ENCODE data around the gene GAS7.

The GAS7 gene

DNA sequence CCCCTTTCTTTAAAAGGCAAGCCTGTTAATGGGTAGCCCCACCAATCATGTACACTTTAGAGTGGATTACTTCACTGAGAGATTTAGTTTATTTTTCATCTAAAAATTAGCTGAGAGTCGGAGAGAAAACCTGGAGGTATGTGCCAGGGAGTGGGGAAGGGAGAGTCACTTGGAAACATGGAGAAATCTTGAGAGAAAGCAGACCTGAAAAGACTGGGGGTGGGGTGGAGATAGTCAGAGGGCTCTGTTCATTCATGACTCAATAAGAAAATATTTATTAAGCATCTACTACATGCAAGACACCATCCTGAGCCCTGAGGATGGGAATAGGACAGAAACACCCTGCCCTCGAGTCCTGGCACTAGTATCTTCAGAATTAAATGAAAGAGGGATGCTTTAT lies 265.9 kb downstream of the GAS7 start:
- no peak for DNase-seq

DNA sequence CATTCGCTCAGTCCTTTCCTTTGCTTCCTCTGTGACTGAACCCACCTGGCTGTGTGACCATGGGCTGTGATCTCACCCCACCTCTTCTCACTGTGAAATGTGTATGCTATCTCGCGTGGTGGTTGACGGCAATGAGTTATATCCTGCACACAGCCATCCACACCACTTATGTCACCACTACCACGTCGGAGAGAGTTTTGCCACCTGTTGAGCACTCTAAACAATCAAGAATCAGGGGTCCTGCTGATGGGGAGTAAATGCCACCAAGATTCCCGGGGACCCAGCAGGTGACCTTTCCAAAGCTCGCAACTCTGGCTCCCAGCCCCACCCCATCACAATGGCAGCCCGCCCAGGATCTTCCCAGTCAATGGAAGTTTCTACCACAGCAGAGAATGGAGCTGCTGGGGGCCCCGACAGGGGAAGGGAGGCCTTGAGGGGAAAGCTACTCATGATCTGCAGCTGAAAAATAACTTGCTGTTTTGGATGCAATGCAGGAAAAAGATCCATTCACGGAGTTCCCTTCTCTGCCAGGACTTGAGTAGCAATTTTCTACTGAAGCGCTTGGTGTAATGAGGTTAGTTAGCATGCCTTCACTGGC lies 267.2 kb downstream of the GAS7 start:
- DNase-seq: no peak

- DNase-seq: no peak
Observed at GRCh38 chr17:9929871-9930270, 268.5 kb downstream of the GAS7 start.

DNA sequence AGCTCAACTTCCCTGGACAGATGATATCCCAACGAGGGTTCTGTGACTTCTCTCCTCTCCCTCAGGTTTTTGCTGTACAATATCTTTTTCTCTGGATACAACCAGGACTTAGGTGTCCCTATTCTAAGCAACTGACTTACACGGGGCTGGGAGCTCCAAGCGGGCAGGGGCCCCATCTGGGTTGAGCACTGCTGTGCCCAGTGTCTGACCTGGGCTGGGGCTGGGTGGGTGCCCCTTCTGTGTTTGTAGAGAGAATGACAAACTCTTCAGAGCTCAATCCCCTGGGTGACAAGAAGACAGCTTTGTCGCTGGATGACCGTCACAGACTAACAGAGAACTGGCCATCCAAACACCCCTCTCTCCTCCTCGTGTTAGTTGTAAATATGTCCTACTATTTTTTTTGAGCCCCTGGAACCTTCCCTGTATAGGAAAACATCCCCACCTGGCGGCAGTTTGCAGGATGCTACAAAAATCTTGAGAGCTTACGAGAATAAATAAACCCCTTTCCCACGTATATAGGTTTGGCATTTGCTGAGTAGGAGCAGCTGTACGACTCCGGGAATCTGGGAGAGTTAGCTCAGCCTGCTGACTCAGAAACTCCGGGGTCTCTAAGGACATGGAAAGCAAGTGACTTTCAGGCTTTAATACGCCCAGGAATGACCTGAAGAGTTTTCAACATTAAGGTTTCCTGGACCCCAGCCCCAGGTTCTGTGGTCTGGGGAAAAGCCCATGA lies 269.6 kb downstream of the GAS7 start:
- DNase-seq: no peak

GRCh38 chr17:9926150-9926804 lies 272.1 kb downstream of the GAS7 start:
- DNase-seq: no peak

GRCh38 chr17:9925457-9925856 lies 272.9 kb downstream of the GAS7 start:
- no peak for DNase-seq

DNA sequence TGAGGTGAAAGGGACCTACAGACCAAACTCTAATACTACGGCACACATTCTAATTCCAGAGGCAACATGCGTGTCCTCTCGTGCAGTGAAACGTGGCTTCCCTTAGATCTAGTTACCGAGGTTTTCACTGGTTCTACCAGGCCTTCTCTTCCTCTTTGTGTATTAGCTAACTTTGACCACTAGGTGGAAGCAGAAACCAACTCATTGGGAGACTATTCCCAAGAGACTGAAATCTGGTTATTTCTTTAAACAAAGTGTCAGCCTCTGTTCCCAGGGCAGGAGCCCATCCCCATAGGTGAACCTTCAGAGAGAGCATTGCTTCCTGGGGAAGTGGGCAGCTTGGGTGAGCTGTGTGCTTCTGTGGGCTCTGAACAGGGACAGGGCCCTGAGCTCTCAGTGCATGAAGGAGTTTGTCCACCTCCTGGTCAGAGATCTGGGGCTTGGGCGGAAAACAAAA lies 273.6 kb downstream of the GAS7 start:
- DNase-seq: peak; percentile 56 to 85

DNA sequence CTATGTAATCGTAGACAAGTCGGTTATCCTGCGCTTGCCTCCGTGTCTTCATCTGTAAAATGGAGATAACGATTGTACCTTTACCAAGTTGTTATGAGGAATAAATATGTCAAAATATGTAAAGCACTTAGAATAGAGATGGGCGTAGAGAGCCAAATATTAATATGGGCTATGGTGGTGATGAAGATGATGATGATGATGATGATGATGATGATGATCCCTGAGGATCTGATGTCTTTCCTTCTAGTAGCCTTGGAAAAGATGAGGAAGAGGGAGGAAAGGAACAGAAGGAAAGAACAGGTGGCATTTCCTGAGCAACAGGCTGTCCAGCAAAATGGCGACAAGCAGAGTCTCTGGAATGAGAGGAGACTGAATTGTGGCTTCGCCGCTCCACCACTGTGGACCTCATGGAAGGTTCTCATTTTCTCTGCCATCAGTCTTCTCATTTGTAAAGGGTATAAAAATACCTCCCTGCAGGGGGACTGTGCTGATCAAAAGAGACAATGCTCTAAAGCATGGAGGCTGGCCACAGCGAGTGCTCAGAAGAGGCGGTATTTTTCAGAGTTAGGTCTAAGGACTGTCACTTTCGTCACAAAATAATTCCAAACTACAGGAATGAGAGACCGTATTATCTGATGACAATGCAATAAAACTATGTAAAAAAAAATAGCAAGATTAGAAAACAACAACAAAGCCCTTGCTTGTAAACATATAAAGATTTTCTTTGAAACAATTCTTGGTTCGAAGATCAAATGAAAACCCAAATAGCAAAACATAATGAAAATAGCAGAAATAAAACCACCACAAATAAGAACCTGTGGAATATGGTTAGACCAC lies 276.2 kb downstream of the GAS7 start:
- no peak for DNase-seq

DNA sequence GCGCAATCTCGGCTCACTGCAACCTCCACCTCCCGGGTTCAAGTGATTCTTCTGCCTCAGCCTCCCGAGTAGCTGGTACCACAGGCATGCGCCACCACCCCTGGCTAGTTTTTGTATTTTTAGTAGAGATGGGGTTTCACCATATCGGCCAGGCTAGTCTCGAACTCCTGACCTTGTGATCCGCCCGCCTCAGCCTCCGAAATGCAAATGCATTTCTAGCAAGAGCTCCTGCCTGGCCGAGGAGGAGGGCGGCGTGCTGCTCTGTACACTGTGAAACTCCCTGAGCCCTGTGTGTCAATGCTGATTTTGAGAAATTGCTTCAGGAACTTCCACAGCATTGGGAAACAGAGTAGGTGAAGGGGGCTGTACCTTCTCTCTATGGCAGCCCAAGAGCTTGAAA lies 277.2 kb downstream of the GAS7 start:
- peak in 1 of 2 donors; percentile 17 for DNase-seq

DNA sequence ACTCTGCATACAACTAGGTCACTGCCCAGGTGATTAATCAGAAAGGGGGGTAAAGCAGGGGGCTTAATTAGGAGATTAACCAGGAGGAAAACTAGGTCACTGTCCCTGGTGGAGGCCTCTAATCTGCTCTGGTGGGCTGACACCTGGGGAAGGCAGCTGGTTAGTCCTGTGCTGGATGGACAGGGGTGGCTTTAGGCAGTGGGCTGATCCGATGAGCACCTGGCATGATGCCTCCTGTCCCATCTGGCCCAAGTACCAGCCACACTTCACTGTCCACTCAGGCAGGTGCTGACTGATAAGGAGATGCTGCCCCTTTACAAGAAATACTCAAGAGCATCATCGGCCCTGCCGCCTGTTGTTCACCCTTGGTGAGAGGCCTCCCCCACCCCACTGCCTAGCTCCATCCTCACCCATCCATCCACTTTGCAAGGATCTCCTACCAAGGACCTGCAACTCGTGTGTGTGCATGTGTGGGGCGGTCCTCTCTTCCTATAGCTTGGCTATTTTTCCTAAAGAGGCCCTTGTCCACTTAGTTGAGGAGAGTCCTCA lies 279.5 kb downstream of the GAS7 start:
- DNase-seq: no peak

GRCh38 chr17:9918352-9918751 lies 280.1 kb downstream of the GAS7 start:
- no peak for DNase-seq

DNA sequence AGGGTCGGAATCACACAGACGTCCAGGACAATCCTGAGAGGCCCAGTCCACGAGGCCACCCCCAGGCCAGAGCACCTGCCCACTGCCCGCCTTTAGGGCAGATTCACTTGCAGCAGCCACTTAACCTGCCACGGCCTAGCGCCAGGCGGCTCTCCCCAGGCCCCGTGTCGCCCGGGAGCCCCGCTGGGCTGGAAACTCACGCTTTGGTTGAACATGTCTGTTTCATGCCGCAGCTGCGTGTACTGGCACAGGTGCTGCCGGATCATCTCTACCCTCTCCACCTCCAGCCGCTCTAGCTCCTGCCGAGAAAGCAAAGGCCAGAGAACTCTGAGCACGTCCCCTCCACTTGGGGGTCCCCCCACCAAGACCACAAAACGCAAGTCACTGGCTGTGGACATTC lies 280.6 kb downstream of the GAS7 start:
- DNase-seq: no peak

DNA sequence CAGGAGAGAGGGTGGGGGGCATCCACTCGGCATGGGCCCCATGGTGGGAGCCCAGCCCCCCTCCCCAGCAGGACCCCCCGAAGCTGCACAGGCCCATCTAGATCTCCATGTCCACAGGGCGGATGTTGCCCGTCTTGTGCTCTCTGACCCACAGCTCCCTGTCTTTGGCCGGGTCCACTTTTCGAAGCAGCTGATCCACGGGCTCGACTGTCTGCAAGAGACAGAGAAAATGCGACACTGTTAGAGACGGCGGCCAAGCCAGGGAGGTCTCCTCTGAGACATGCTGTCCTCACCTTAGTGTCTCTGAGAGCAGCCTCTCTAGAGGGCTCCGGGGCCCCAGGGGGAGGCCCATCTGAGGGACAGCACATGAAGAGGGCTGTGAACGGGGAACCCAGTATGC lies 281.3 kb downstream of the GAS7 start:
- no peak for DNase-seq

DNA sequence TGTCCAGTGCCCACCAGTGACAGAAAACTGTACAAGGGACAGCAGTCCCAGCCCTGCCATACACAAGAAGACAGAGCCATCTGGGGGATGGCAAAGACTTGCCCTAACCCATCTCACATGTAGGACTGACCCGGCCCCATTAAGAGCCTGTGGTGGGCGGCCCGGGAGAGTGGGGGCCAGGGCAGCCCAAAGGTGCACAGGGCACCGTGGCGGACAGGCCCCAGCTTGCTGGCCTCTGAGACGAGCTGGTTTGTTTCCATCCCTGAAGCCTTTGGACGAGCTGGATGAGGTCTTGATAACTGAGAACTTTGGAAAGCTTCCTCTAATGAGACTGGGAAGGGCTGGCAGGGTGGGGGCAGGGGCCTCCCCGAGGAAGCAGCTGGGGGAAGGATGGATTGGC lies 282.3 kb downstream of the GAS7 start:
- no peak for DNase-seq

- DNase-seq: no peak
Observed at GRCh38 chr17:9913476-9913875, 284.9 kb downstream of the GAS7 start.

GRCh38 chr17:9912121-9913099 lies 286.0 kb downstream of the GAS7 start:
- peak in 1 of 2 donors; percentile 2 for DNase-seq

DNA sequence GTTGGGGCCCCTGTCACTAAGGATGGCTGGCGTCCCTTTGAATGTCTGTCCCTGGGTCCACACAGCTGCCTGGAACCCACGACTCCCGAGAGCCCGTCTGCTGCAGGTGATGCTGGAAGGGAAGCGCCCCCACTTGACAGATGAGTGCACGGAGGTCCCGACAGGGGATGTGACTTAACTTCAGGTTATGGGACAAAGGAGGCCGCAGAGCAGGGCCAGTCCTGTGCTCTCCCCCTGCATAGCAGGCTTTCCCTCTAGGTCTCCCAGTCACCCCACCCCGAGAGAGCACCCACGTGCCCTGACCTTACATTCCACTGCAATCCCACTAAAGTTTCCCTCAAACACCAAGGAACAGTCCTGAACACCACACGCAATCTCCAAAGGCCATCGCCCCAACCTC lies 287.3 kb downstream of the GAS7 start:
- DNase-seq: no peak

DNA sequence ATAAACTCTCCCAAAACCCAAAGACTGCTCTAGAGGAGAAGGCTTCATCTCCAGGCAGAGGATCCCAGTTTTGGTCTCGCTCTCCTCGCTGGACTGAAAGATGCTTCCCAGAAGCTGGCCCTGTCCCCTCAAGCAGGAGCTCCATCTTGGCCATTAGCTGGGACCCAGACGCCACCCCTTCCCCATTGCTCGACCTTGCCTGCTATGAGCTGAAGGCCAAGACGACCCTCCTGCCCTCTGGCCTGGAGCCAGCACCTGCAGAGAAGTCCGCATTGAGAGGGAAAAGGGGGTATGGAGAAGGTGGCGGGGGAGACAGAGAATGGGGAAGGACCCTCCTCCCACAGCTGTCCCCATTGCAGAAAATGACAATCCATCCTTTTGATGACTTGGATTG lies 289.8 kb downstream of the GAS7 start:
- DNase-seq: no peak

GRCh38 chr17:9907883-9908648 lies 290.3 kb downstream of the GAS7 start:
- DNase-seq: no peak

GRCh38 chr17:9907131-9907530 lies 291.3 kb downstream of the GAS7 start:
- DNase-seq: no peak

DNA sequence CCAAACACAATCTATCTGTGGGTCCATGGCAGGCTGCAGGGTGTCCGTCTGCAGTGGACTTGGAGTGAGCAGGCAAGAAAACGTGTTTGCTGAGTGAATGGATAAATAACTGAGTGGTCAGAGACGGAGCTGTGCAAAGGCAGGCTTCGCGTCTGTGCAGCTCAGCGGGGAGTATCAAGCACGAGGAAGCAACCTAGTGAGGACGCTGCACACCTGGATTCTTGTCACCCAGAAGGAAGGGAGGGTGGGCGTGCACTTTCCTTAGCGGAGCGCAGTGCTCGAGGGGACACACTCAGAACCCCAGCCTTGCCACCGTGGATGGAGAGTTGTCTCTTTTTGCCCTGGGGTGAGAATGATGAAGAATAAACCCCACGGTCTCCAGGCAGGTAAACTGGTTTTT lies 291.8 kb downstream of the GAS7 start:
- no peak for DNase-seq

Measured in inflammatory macrophage treated with lipopolysaccharide for 1 hour (primary cell).